NCI-H2107 (cell line): ENCODE data around the gene NRGN.

Source experiments
- DNase-seq: peaks from one replicate; lab custom pipeline; 2025; lab: John Stamatoyannopoulos, UW

Gene NRGN

GRCh38 chr11:124739479-124740276, at the start of gene NRGN:
Gene NRGN (plus strand): TSS chr11:124739942. CDS start chr11:124740085, 143 bp downstream.
- no peak for DNase-seq

- no peak for DNase-seq
These were observed 46.6 kb upstream of the NRGN start for GRCh38 chr11:124693142-124693541.

GRCh38 chr11:124699547-124699946, 40.2 kb upstream of the NRGN start:
- DNase-seq = no peak

- DNase-seq = no peak
These were observed 39.7 kb upstream of the NRGN start for GRCh38 chr11:124700028-124700427.

- no peak for DNase-seq
These were observed 31.9 kb upstream of the NRGN start for GRCh38 chr11:124707829-124708228.

- DNase-seq = no peak
These were observed 27.4 kb upstream of the NRGN start for GRCh38 chr11:124712392-124712791.

- no peak for DNase-seq
These were observed 23.2 kb upstream of the NRGN start for GRCh38 chr11:124716591-124716990.

- DNase-seq = no peak
These were observed 22.3 kb upstream of the NRGN start for GRCh38 chr11:124717421-124717785.

- no peak for DNase-seq
These were observed 21.7 kb upstream of the NRGN start for GRCh38 chr11:124717786-124718651.

GRCh38 chr11:124718801-124719200, 20.9 kb upstream of the NRGN start:
- DNase-seq = no peak

GRCh38 chr11:124719534-124719933, 20.2 kb upstream of the NRGN start:
- DNase-seq = no peak

- no peak for DNase-seq
These were observed 17.6 kb upstream of the NRGN start for GRCh38 chr11:124722176-124722575.

GRCh38 chr11:124724979-124725718, 14.6 kb upstream of the NRGN start:
- no peak for DNase-seq

- no peak for DNase-seq
These were observed 14.0 kb upstream of the NRGN start for GRCh38 chr11:124725719-124726105.

GRCh38 chr11:124727474-124727873, 12.3 kb upstream of the NRGN start:
- no peak for DNase-seq

- DNase-seq = no peak
These were observed 11.6 kb upstream of the NRGN start for GRCh38 chr11:124728134-124728533.

- no peak for DNase-seq
These were observed 10.2 kb upstream of the NRGN start for GRCh38 chr11:124729571-124729970.

GRCh38 chr11:124732230-124732629, 7.5 kb upstream of the NRGN start:
- no peak for DNase-seq

- DNase-seq = no peak
These were observed 3.0 kb upstream of the NRGN start for GRCh38 chr11:124736736-124737135.

- DNase-seq = no peak
These were observed 2.0 kb upstream of the NRGN start for GRCh38 chr11:124737638-124738305.

- DNase-seq = no peak
These were observed 846 bp upstream of the NRGN start for GRCh38 chr11:124738713-124739478.
